Muscle of arm (tissue), 14 donors: Measurements from ENCODE around the gene ANKRD30A. TPM values are rescaled to one million over a fixed set of nuclear protein-coding genes. Genes with fewer than 3 reads are reported as not detected.
"Not testable (repeated sequence)": the region's sequence is repeated elsewhere in the genome, so short reads cannot be mapped to it uniquely, and the experiment has no call there.

Experiments
- DNase-seq: peaks from one replicate; pipeline ENCODE4 v3.0.0-alpha.2; 2013
- long read RNA-seq, 11 donors: transcript quantifications; one replicate each; lab custom pipeline, GENCODE V29; 2026
- polyA plus RNA-seq, 12 donors: library from polyadenylated mRNA; unstranded; fragments of 120-200 nt; gene quantifications; one replicate each; pipeline ENCODE4 v1.2.1, GENCODE V29; 2013; ENCODE audit not compliant: insufficient read length in 12 of 12

The ANKRD30A gene, protein sequence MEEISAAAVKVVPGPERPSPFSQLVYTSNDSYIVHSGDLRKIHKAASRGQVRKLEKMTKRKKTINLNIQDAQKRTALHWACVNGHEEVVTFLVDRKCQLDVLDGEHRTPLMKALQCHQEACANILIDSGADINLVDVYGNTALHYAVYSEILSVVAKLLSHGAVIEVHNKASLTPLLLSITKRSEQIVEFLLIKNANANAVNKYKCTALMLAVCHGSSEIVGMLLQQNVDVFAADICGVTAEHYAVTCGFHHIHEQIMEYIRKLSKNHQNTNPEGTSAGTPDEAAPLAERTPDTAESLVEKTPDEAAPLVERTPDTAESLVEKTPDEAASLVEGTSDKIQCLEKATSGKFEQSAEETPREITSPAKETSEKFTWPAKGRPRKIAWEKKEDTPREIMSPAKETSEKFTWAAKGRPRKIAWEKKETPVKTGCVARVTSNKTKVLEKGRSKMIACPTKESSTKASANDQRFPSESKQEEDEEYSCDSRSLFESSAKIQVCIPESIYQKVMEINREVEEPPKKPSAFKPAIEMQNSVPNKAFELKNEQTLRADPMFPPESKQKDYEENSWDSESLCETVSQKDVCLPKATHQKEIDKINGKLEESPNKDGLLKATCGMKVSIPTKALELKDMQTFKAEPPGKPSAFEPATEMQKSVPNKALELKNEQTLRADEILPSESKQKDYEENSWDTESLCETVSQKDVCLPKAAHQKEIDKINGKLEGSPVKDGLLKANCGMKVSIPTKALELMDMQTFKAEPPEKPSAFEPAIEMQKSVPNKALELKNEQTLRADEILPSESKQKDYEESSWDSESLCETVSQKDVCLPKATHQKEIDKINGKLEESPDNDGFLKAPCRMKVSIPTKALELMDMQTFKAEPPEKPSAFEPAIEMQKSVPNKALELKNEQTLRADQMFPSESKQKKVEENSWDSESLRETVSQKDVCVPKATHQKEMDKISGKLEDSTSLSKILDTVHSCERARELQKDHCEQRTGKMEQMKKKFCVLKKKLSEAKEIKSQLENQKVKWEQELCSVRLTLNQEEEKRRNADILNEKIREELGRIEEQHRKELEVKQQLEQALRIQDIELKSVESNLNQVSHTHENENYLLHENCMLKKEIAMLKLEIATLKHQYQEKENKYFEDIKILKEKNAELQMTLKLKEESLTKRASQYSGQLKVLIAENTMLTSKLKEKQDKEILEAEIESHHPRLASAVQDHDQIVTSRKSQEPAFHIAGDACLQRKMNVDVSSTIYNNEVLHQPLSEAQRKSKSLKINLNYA (N-terminal part only)
- polyA plus RNA-seq, result not detected
- long read RNA-seq, donor 1, result 0 reads
- long read RNA-seq, donor 2, result 0 reads
- long read RNA-seq, donor 3, result 0 reads
- long read RNA-seq, donor 4, result 0 reads
- long read RNA-seq, donor 5, result 0 reads
- long read RNA-seq, donor 6, result 0 reads
- long read RNA-seq, donor 7, result 0 reads
- long read RNA-seq, donor 8, result 0 reads
- long read RNA-seq, donor 9, result 0 reads
- long read RNA-seq, donor 10, result 0 reads
- long read RNA-seq, donor 11, result 0 reads

DNA sequence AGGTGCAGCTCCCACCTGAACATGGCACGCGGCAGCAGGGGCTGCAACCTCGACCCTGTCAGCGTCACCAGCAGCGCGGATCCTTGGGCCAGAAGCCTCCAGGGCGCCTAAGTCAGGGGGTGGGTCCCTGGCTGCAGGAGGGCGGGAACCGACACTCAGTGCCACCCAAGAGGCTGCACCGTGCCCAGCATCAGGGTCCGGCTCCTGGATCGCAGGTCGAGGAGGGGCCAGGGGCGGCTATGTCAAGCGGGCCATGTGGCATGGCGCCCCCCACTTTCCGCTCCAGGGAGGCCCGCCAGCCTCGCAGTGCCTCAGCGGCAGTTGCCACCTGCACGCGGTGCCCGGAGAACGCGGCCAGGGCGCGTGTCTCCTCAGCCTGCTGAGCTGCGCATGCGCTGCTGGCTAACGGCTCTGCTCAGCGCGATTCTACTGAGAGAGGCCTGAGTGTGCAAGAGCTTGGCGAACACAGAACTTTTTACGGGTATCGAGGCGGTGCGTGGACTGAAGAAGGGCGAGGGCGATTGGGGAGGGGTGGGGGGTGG is at the start of gene ANKRD30A:
ANKRD30A (plus strand) TSS at position 408 of the 542 bp plus-strand sequence. CDS start 190 bp downstream, outside the sequence.
- DNase-seq, result no peak

DNA sequence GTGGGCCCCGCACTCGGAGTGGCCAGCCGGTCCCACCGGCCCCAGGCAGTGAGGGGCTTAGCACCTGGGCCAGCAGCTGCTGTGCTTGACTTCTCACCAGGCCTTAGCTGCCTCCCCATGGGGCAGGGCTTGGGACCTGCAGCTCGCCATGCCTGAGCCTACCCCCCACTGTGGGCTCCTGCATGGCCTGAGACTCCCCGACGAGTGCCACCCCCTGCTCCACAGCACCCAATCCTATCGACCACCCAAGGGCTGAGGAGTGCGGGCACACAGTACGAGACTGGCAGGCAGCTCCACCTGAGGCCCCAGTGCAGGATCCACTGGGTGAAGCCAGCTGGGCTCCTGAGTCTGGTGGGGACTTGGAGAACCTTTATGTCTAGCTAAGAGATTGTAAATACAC is 49.3 kb upstream of the ANKRD30A start:
- not testable (repeated sequence) for DNase-seq

DNA sequence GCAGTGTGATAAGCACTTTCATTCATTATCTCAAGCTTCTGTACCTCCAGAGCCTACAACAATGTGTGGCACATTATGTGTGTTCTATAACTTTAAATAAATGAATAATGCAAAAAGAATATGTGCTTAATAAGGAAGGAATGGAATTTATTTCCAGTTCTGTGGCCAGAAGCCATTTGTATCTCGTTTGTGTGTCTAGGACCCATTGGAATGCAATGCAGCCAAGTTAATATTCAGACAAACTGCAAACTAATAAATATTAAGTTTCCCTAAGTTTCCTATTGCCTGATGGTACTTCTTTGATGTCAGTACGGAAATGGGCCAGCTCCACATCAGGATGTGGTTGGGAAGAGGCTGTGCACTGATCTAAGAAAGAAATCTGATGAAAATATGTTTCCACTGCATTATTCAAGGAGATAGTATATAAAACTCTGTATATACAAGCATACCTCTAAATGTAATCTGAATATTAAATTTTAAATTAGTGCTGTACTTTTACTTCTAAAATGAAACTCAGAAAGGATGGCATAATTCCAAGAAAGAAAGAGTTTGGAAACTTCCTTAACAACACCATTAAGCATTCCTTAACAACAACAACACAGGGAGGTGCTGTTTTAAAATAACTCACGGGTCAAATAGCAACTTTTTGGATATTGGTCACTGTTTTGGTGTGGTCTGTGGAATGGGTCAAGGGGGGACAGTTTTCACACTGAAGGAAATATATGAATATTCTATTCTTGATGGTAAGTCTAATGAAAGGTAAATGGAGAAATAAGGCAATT is 29.4 kb upstream of the ANKRD30A start:
- DNase-seq, result no peak

DNA sequence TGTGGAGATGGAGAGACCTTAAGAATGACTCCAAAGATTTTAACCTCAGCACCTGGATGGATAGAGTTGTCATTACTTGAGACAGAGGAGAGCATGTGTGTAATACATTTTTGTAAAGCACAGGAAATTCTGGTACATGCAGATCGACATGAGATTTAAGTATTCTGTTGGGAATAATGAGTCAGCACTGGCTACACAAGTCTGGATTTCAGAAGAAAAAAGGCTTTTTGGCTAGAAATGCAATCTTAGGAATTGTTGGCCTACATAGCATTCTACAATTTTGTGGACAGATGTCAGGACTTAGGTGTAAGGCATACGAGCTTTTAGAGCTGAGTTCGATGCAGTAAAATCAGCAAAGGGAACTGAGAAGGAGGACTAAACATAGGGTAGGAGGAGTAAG is 24.1 kb upstream of the ANKRD30A start:
- DNase-seq, result no peak

DNA sequence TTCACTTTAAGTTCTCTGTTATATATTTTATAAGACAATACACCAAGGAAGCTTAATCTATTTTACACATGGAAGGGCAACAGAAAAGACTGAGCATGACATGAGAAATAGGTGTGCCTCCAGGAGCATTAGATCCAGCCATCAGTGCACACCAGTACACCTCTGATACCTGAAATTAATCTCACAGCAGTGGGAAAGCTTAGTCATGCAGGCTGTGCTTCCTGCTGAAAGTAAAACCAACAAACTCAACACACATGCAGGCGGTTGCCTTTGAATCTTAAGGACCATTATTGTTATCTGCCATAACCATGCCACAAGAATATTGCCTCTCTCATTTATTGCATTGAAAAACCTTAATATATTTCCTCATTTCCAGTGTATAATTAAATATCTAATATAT is 16.4 kb upstream of the ANKRD30A start:
- DNase-seq, result no peak

DNA sequence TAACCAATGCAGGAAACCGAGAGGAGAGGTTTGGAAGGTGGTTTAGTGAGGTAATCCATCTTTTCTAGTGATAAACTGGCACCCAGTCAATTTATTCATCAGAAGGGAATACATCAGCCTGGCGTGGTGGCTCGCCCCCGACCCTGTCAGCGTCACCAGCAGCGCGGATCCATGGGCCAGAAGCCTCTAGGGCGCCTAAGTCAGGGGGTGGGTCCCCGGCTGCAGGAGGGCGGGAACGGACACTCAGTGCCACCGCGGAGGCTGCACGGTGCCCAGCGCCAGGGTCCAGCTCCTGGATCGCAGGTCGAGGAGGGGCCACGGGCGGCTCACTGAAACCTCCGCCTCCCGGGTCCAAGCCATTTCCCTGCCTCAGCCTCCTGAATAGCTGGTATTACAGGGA is 866 bp upstream of the ANKRD30A start:
- DNase-seq, result no peak

DNA sequence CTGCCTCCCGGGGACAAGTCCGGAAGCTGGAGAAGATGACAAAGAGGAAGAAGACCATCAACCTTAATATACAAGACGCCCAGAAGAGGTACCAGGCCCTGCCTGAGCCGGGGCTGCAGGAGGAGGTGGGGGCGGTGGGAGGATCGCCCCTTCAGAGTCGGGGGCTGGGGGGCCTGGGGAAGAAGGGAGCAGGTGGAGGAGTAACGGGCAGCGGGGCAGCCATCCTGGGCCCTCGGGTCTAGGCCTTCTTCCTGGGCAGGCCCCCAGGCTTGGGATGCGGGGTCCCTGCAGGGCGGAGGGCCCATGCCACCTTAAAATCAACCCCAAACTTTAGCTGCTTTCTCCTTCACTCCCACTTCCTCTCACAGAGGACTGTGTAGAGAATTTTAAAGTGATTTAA is 523 bp downstream of the ANKRD30A start:
- DNase-seq, result no peak

DNA sequence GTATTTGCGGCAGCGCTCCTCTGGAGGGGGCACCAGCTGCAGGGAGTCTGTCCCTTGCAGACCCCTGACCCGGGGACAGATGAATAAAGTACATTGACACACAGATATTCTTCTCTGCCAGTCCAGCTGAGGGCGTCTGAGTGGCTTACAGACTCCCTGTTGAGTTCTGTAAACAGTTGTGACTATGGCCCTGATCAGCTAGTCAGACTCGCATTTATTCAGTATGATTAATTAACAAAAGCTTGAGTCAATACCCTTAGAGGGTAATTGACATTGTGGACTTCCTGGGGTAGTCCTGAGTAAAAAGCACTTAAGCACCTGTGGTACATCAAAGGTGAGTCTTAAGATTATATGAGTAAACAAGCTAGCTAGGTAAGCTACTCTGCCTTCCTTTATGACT is 21.0 kb downstream of the ANKRD30A start:
- DNase-seq, result no peak

DNA sequence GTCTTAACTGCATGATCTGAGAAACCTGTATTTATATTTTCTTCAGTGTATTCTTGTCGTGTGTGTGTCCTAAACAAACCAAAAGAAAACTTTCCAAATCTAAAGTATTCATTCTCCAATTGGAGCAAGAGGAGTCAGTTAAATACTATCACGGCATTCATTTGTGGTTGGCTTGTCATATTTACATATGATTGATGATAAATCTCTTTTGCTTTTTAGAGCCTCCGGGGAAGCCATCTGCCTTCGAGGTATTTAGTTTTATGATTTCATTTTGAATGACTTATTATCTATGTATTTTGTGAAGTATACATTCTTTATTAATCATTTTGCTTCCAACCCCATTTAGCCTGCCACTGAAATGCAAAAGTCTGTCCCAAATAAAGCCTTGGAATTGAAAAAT is 37.0 kb downstream of the ANKRD30A start:
- DNase-seq, result not testable (repeated sequence)

DNA sequence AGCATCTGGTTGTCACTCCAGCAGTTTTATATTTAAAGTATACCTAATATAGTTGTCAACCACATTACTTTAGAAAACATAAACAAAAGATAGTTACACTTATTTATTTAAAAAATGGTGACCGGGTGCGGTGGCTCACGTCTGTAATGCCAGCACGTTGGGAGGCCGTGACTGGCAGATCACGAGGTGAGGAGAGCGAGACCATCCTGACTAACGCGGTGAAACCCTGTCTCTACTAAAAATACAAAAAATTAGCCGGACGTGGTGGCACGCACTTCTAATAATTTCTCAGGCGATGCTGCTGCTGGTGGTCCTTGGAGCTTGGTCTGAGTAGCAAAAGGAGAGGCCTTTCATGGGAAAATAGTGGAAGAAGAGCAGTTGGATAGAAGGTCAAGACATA is 46.5 kb downstream of the ANKRD30A start:
- DNase-seq, result not testable (repeated sequence)

DNA sequence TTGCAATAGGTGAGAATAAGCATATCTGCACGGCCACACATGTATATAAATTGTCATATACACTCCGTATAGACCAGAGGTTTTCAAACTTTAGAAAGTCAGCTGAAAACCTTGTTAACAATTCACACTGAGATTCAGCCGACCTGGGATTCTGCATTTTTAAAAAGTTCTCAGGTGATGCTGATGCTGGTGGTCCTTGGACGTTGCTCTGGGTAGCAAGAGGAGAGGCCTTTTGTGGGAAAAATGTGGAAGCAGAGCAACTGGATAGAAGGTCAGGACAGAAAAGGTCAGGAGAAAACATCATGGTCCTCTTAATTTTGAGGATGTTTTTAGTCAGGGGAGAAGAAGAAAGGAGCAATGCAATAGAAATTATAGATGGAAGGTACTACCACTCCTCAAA is 52.9 kb downstream of the ANKRD30A start:
- DNase-seq, result not testable (repeated sequence)

DNA sequence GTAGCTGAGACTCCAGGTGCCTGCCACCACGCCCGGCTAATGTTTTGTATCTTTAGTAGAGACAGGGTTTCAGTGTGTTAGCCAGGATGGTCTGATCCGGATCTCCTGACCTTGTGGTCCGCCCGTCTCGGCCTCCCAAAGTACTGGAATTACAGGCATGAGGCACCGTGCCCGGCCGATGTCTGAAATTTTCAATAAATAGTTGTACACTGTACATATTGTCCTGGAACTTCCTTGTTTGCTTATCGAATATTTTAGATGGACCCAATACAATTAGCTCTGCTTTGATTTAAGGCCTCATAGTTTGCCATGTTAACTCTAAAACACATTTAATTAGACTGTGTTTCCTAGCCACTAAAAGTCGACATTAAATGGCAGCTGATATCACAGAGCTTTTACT is 57.3 kb downstream of the ANKRD30A start:
- DNase-seq, result not testable (repeated sequence)

DNA sequence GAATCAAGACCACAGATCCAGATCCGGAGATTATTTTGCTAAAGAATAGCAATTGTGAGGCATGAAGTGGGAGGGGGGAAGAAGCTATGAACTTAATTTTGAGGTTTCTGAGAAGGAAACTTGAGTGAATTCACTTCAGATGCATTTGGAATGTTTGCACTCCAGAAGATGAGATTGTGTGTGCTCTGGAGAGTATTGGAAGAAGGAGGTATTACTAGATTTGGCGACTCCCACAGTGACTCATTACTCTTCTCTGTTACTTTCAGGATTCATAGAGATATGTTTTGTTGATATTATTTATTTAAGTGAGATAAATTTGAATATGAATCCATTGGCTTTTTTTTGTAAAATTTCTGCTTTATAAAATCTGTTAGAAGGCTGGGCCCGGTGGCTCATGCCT is 80.7 kb downstream of the ANKRD30A start:
- DNase-seq, result no peak

DNA sequence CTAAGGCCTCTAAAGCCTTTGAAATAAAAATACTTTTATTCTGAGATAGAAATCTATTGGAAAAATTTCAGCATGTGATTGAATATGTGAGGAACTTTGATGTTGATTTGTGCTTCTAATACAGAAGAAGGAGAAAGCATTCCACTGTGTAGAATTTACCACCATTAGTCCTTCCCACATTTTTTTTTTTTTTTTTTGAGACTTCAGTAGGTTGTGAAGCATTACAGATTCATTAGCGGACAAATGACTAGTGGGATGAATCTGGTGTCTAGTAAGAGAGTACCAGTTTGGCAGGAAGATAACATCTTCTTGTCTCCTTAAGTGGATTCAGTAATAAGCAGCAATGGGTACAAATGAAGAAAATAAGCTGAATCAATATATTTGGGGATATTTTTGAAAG is 95.5 kb downstream of the ANKRD30A start:
- DNase-seq, result no peak

DNA sequence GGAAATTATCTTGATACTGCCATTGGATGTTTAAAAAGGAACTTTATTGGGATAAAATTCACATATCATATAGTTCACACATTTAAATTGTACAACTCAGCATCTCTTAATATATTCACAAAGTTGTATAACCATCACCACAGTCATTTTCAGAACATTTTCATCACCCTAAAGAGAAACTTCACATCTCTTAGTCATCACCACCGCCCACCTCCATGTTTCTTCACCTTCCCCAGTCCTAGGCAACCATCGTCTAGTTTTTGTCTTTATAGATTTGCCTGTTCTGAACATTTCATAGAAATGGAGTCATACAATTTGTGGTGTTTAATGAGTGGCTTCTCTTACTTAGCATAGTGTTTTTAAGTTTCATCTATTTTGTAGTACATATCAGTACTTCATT is 96.6 kb downstream of the ANKRD30A start:
- DNase-seq, result no peak

DNA sequence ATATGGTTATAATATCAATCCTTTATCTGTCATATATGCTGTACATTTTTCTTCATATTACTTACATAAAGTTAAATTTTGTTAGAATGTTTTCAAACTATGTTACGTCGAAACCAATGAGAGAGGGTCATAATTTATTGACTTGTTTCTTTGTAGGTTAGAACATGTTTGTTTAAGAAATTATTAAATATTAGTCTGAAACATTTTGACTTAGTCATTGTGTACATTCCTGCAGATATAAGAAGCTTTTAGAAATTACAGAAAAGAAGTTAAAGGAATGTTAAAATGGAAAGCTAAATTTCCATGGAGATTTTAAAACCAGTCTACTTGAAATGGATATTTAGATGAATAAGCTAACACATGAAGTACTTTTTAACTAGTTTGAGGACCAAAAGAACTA is 99.8 kb downstream of the ANKRD30A start:
- no peak for DNase-seq

DNA sequence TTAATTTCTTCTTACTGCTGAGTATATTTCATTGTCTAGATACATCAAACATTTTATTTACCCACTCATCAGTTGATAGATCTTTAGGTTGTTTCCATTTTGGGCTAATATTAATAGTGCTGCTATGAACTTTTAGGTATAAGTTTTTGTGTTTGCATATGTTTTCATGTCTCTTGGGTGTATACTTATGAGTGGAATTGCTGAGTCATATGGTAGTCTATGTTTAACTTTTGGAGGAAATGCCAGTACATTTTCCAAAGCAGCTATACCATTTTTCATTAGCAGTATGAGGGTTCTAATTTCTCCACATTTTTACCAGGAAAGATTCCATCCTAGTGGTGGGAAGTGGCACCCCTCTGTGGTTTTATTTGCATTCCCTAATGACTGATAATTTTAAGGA is 101.1 kb downstream of the ANKRD30A start:
- DNase-seq, result no peak

DNA sequence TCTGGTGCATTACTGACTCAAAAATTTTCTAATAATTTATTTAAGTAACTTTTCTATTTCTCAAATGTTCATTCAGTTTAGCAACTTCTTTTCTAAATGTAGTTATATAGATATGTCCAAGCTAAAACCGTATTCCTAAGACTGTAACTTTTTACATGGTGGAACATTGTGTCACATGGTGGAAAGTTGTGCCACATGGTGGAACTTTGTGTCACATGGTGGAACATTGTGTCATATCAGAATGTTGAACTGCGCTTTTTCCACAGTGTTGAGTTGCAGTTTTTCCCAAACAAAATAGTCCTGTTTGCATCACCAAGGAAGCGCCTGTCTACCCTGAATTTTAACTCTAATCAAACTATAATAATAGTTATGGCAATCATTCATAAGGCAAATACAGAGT is 109.3 kb downstream of the ANKRD30A start:
- no peak for DNase-seq

DNA sequence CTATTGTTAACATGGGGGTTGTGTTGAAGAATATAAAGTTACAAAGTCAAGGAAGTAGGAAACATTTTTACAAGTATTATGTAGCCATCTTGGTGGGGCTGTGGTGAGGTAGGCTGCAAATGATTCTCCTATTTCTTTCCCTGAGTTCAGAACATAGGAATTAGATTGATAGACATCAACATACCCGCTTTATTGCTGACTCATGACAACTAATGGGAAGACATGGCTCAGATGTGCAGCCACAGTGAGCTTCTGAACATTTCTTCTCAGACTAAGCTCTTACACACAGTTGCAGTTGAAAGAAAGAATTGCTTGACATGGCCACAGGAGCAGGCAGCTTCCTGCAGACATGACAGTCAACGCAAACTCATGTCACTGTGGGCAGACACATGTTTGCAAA is 110.7 kb downstream of the ANKRD30A start:
- DNase-seq, result no peak

DNA sequence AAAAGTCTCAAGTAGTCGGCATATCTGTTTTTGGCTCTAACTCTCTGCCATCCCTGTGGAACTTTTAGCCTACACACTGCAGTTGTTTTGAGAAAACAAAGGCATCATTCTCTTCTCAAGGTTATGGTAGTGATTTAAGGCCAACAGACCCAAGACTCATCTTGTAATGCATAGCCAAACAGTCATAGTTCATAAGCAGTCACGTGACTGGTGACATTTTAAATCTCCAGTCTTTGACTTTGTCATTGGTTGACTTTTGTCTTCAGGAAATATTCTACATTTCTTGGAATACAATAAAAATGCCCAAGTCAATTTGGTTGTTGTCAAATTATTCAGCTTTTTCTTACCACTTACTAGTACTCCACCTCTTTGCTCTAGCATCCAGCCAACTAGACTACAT is 114.8 kb downstream of the ANKRD30A start:
- no peak for DNase-seq
